BE2C (cell line): ENCODE data around the gene COPS9.
A peak's percentile ranks its signal among the peaks of the same experiment; 100 is the strongest.

ENCODE experiments used
- DNase-seq: peaks from one replicate; pipeline ENCODE4 v3.0.0-alpha.2; 2020
- H3K27me3 ChIP-seq: fragments of 250-450 bp; sonication (Bioruptor Pico); 2 replicates; pipeline ENCODE4 v1.5.1; 2020; ENCODE audit warnings: mild to moderate bottlenecking
- H3K36me3 ChIP-seq: fragments of 250-450 bp; sonication (Bioruptor Pico); 2 replicates; pipeline ENCODE4 v1.5.1; 2020; ENCODE audit warnings: mild to moderate bottlenecking
- H3K4me1 ChIP-seq: fragments of 250-450 bp; sonication (Bioruptor Pico); 2 replicates; pipeline ENCODE4 v1.5.1; 2020
- H3K4me3 ChIP-seq: 2 replicates; pipeline ENCODE4 v1.5.1; 2011; ENCODE audit warnings: low read depth, low read length
- H3K9me3 ChIP-seq: fragments of 250-450 bp; sonication (Bioruptor Pico); 2 replicates; pipeline ENCODE4 v1.5.1; 2020
- CTCF ChIP-seq: IDR thresholded peaks from 2 replicates; pipeline ENCODE4 v1.5.1; 2012; ENCODE audit warnings: mild to moderate bottlenecking, low read depth, low read length

COPS9 gene

GRCh38 chr2:240146627-240147278 is 10.6 kb upstream of the COPS9 start:
- Histone ChIP-seq H3K9me3 (no peaks in the 10 kb centered on the region), H3K4me3 (no peak overlapping the region), H3K27me3 (peaks cover 8% of the 10 kb centered on the region; the same call in 1 of the 2 replicates)

GRCh38 chr2:240146141-240146561 is 10.0 kb upstream of the COPS9 start:
- DNase-seq: peak; percentile 66
- Histone ChIP-seq H3K9me3 (no peaks in the 10 kb centered on the region), H3K36me3 (no peaks in the 10 kb centered on the region), H3K4me3 (no peak overlapping the region), H3K4me1 (no peaks in the 10 kb centered on the region), H3K27me3 (peaks cover 13% of the 10 kb centered on the region; the same call in 1 of the 2 replicates)
- TF ChIP-seq CTCF: no peak

More at GRCh38 chr2:240146627-240147278, 10.6 kb upstream of the COPS9 start:
- Histone ChIP-seq H3K4me1 (no peaks in the 10 kb centered on the region), H3K36me3 (no peaks in the 10 kb centered on the region)
- DNase-seq: no peak
- TF ChIP-seq CTCF: no peak

- Histone ChIP-seq H3K4me1 (no peaks in the 10 kb centered on the region), H3K4me3 (no peak overlapping the region), H3K36me3 (no peaks in the 10 kb centered on the region), H3K27me3 (peaks cover 16% of the 10 kb centered on the region; the same call in 1 of the 2 replicates), H3K9me3 (no peaks in the 10 kb centered on the region)
- TF ChIP-seq CTCF: no peak
- DNase-seq: no peak
Measured at GRCh38 chr2:240145461-240145860, 9.4 kb upstream of the COPS9 start.

- Histone ChIP-seq H3K4me1 (no peaks in the 10 kb centered on the region), H3K27me3 (peaks cover 16% of the 10 kb centered on the region; the same call in 1 of the 2 replicates), H3K36me3 (no peaks in the 10 kb centered on the region), H3K9me3 (no peaks in the 10 kb centered on the region), H3K4me3 (no peak overlapping the region)
- DNase-seq: no peak
- no peak for TF ChIP-seq CTCF
Measured at GRCh38 chr2:240144649-240145261, 8.7 kb upstream of the COPS9 start.

- Histone ChIP-seq H3K4me1 (no peaks in the 10 kb centered on the region), H3K27me3 (peaks cover 16% of the 10 kb centered on the region; the same call in 1 of the 2 replicates), H3K4me3 (no peak overlapping the region), H3K36me3 (no peaks in the 10 kb centered on the region), H3K9me3 (no peaks in the 10 kb centered on the region)
- peak; percentile 84 for DNase-seq
- peak; percentile 90 for TF ChIP-seq CTCF
Measured at GRCh38 chr2:240143801-240144648, 7.9 kb upstream of the COPS9 start.
